SK-N-SH treated with all-trans-retinoic acid at 6 μM for 48 hours (cell line): ENCODE results near the gene SLAMF8.

Experiments
- ISL1 ChIP-seq: fragments of 250-450 bp; sonication (Bioruptor Pico); IDR thresholded peaks from 2 replicates; pipeline ENCODE4 v2.1.2; 2022; ENCODE audit warnings: mild to moderate bottlenecking, moderate library complexity
- PATZ1 ChIP-seq: fragments of 250-450 bp; sonication (Bioruptor Pico); IDR thresholded peaks from 2 replicates; pipeline ENCODE4 v1.8.0; 2020; ENCODE audit warnings: mild to moderate bottlenecking, moderate library complexity, borderline replicate concordance
- TCF4 ChIP-seq: fragments of 250-450 bp; sonication (Bioruptor Pico); IDR thresholded peaks from 2 replicates; pipeline ENCODE4 v1.8.0; 2021; ENCODE audit warnings: mild to moderate bottlenecking, moderate library complexity, borderline replicate concordance
- ZC3H10 ChIP-seq: fragments of 250-450 bp; sonication (Bioruptor Pico); IDR thresholded peaks from 2 replicates; pipeline ENCODE4 v1.5.1; 2021; ENCODE audit warnings: mild to moderate bottlenecking, moderate library complexity
- ZFP30 ChIP-seq: fragments of 450-650 bp; formaldehyde crosslinking; IDR thresholded peaks from 2 replicates; pipeline ENCODE4 v1.5.0; 2022; ENCODE audit warnings: mild to moderate bottlenecking, moderate library complexity

- TF ChIP-seq PATZ1: no peak
- TF ChIP-seq TCF4 (CRISPR knock-in tag): no peak
- TF ChIP-seq ISL1 (CRISPR knock-in tag): no peak
- TF ChIP-seq ZFP30 (CRISPR knock-in tag): no peak
- no peak for TF ChIP-seq ZC3H10 (CRISPR knock-in tag)
Measured at GRCh38 chr1:159847231-159847630, 20.6 kb downstream of the SLAMF8 start.
